SK-N-MC (cell line): ENCODE data around the gene GRM8.

Experiments used
- EZH2 ChIP-seq: fragments of 200-600 bp; sonication (generic); IDR thresholded peaks from one replicate; pipeline ENCODE4 v1.6.1; 2017; ENCODE audit warnings: antibody characterized with exemption
- FOXP2 ChIP-seq: optimal IDR thresholded peaks from 2 replicates; pipeline ENCODE3; 2011; ENCODE audit warnings: mild to moderate bottlenecking, moderate library complexity; ENCODE audit not compliant: insufficient read depth; ENCODE audit errors: extremely low read length, control extremely low read depth
- POLR2AphosphoS5 ChIP-seq: IDR thresholded peaks from 2 replicates; pipeline ENCODE4 v1.6.1; 2012; ENCODE audit warnings: mild to moderate bottlenecking, low read depth, low read length, borderline replicate concordance

- TF ChIP-seq EZH2 (no peak), POLR2AphosphoS5 (no peak), FOXP2 (no peak)
Measured at GRCh38 chr7:126690848-126691751, 561.6 kb downstream of the GRM8 start.
